HepG2 (cell line): ENCODE results near the gene FEV. TPM values are rescaled to one million over a fixed set of nuclear protein-coding genes. Genes with fewer than 3 reads are reported as not detected.

Experiments
- ATF7 ChIP-seq, 2 experiments: fragments of 450-650 bp in 1 of 2; sonication (generic) in 1 of 2; formaldehyde crosslinking in 1 of 2; IDR thresholded peaks; 2 replicates each; pipeline versions ENCODE4 v1.4.0 to v1.6.1; 2016 to 2020; ENCODE audit warnings: antibody characterized with exemption in 1 of 2, mild to moderate bottlenecking in 1 of 2, missing genetic modification reagents in 1 of 2
- CBX5 ChIP-seq: sonication (generic); formaldehyde crosslinking; IDR thresholded peaks from 2 replicates; pipeline ENCODE4 v1.4.0; 2020; ENCODE audit warnings: missing genetic modification reagents, borderline replicate concordance
- ESRRA ChIP-seq: sonication (generic); formaldehyde crosslinking; IDR thresholded peaks from 2 replicates; pipeline ENCODE4 v1.5.1; 2020; ENCODE audit warnings: mild to moderate bottlenecking, low read depth, missing genetic modification reagents
- GATAD2A ChIP-seq: IDR thresholded peaks from 2 replicates; pipeline ENCODE4 v1.6.1; 2016
- GTF3A ChIP-seq: sonication (generic); formaldehyde crosslinking; conservative IDR thresholded peaks from 2 replicates; pipeline ENCODE4 v1.4.0; 2020; ENCODE audit warnings: mild to moderate bottlenecking, missing genetic modification reagents
- PTBP1 ChIP-seq: fragments of 200-400 bp; formaldehyde crosslinking; IDR thresholded peaks from 2 replicates; pipeline ENCODE4 v1.6.1; 2018; ENCODE audit warnings: low read length, low read depth; ENCODE audit not compliant: poor library complexity, severe bottlenecking
- SATB2 ChIP-seq: sonication (generic); formaldehyde crosslinking; IDR thresholded peaks from 2 replicates; pipeline ENCODE4 v1.5.0; 2020; ENCODE audit warnings: missing genetic modification reagents
- ZBTB3 ChIP-seq: sonication (generic); formaldehyde crosslinking; IDR thresholded peaks from 2 replicates; pipeline ENCODE4 v1.4.0; 2020; ENCODE audit warnings: low read depth, mild to moderate bottlenecking, moderate library complexity, missing genetic modification reagents, borderline replicate concordance
- ZNF205 ChIP-seq: IDR thresholded peaks from 2 replicates; pipeline ENCODE4 v1.6.1; 2018; ENCODE audit warnings: missing biosample characterization, missing genetic modification reagents
- ZNF232 ChIP-seq: sonication (generic); formaldehyde crosslinking; IDR thresholded peaks from 2 replicates; pipeline ENCODE4 v1.4.0; 2020; ENCODE audit warnings: missing genetic modification reagents, borderline replicate concordance
- ZNF570 ChIP-seq: sonication (generic); formaldehyde crosslinking; IDR thresholded peaks from 2 replicates; pipeline ENCODE4 v1.4.0; 2020; ENCODE audit warnings: mild to moderate bottlenecking, missing genetic modification reagents, borderline replicate concordance
- ZNF773 ChIP-seq: sonication (generic); formaldehyde crosslinking; IDR thresholded peaks from 2 replicates; pipeline ENCODE4 v1.4.0; 2020; ENCODE audit warnings: missing genetic modification reagents, borderline replicate concordance
- polyA plus RNA-seq, 8 experiments: library from polyadenylated mRNA; depleted of rRNA in 3 of 8; stranded (reverse) in 7 of 8; unstranded in 1 of 8; fragments of >200 nt; fragmentation: Illumina TruSeq in 4 of 8; extraction: Trizol in 4 of 8; gene quantifications; 2 replicates each; pipeline versions ENCODE4 v1.2.1 to v1.2.3, GENCODE V29; 2011 to 2016; ENCODE audit warnings: low read depth in 4 of 8, missing spikeins in 1 of 8, mixed read lengths in 1 of 8; ENCODE audit not compliant: insufficient read depth in 1 of 8
- total RNA-seq, 5 experiments: library from RNA; depleted of rRNA; stranded (reverse); fragments of >200 nt; fragmentation: Illumina TruSeq; extraction: Trizol; gene quantifications; 2 replicates each; pipeline ENCODE4 v1.2.3, GENCODE V29; 2016; ENCODE audit warnings: low read depth in 1 of 5
- TF ChIP-seq, protein P1 (sequence below): sonication (generic); formaldehyde crosslinking; IDR thresholded peaks from one replicate; pipeline ENCODE4 v1.5.1; 2020; ENCODE audit warnings: mild to moderate bottlenecking, missing genetic modification reagents; ENCODE audit errors: not compliant biosample characterization
- TF ChIP-seq, protein P2 (sequence below): sonication (generic); formaldehyde crosslinking; IDR thresholded peaks from 2 replicates; pipeline ENCODE4 v1.4.0; 2020; ENCODE audit warnings: missing genetic modification reagents, borderline replicate concordance
- TF ChIP-seq, protein P3 (sequence below), 2 experiments: sonication (generic) in 1 of 2; formaldehyde crosslinking in 1 of 2; IDR thresholded peaks; 2 replicates each; pipeline versions ENCODE4 v1.4.0 to v1.6.1; 2018 to 2020; ENCODE audit warnings: missing genetic modification reagents in 2 of 2, borderline replicate concordance in 1 of 2, low read depth in 1 of 2, mild to moderate bottlenecking in 1 of 2, missing biosample characterization in 1 of 2

Gene FEV
- total and polyA plus RNA-seq, 2 of the 13 experiments (the other 11 are each of a cell fraction or from before 2014, with no cell fraction given) = not detected

DNA sequence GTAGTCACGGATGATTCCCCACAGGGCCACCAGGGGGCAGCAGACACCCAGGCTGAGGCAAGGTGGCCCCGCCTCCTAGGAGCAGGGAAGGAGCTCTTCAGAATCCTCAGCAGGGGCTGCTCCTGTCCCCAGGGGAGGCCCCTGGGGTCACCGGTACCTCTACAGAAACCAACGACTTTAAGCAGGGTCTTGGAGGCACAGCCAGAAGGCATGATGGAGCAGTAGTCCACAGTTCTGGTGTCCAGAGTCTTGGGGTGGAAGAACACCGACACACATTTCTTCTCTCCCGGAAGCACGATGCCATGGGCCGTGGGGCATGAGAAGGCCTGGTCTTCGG is 44.8 kb upstream of the FEV start (continued):
- TF ChIP-seq ZBTB3 (CRISPR knock-in tag) (no peak), GTF3A (0 out of 2 replicates have a peak, but pooled peaks have one; percentile 92), ZNF205 (CRISPR knock-in tag) (no peak), ESRRA (no peak), ATF7 (IDR thresholded peaks at IDR 0.05) (no peak), ATF7 (CRISPR knock-in tag; IDR thresholded peaks at IDR 0.05) (no peak), SATB2 (CRISPR knock-in tag) (no peak), ZNF232 (CRISPR knock-in tag) (no peak), CBX5 (no peak), ZNF773 (CRISPR knock-in tag) (no peak), PTBP1 (no peak), ZNF570 (CRISPR knock-in tag) (no peak), GATAD2A (peak; percentile 37; the same call in 1 of the 2 replicates)
- TF ChIP-seq, protein P1, sequence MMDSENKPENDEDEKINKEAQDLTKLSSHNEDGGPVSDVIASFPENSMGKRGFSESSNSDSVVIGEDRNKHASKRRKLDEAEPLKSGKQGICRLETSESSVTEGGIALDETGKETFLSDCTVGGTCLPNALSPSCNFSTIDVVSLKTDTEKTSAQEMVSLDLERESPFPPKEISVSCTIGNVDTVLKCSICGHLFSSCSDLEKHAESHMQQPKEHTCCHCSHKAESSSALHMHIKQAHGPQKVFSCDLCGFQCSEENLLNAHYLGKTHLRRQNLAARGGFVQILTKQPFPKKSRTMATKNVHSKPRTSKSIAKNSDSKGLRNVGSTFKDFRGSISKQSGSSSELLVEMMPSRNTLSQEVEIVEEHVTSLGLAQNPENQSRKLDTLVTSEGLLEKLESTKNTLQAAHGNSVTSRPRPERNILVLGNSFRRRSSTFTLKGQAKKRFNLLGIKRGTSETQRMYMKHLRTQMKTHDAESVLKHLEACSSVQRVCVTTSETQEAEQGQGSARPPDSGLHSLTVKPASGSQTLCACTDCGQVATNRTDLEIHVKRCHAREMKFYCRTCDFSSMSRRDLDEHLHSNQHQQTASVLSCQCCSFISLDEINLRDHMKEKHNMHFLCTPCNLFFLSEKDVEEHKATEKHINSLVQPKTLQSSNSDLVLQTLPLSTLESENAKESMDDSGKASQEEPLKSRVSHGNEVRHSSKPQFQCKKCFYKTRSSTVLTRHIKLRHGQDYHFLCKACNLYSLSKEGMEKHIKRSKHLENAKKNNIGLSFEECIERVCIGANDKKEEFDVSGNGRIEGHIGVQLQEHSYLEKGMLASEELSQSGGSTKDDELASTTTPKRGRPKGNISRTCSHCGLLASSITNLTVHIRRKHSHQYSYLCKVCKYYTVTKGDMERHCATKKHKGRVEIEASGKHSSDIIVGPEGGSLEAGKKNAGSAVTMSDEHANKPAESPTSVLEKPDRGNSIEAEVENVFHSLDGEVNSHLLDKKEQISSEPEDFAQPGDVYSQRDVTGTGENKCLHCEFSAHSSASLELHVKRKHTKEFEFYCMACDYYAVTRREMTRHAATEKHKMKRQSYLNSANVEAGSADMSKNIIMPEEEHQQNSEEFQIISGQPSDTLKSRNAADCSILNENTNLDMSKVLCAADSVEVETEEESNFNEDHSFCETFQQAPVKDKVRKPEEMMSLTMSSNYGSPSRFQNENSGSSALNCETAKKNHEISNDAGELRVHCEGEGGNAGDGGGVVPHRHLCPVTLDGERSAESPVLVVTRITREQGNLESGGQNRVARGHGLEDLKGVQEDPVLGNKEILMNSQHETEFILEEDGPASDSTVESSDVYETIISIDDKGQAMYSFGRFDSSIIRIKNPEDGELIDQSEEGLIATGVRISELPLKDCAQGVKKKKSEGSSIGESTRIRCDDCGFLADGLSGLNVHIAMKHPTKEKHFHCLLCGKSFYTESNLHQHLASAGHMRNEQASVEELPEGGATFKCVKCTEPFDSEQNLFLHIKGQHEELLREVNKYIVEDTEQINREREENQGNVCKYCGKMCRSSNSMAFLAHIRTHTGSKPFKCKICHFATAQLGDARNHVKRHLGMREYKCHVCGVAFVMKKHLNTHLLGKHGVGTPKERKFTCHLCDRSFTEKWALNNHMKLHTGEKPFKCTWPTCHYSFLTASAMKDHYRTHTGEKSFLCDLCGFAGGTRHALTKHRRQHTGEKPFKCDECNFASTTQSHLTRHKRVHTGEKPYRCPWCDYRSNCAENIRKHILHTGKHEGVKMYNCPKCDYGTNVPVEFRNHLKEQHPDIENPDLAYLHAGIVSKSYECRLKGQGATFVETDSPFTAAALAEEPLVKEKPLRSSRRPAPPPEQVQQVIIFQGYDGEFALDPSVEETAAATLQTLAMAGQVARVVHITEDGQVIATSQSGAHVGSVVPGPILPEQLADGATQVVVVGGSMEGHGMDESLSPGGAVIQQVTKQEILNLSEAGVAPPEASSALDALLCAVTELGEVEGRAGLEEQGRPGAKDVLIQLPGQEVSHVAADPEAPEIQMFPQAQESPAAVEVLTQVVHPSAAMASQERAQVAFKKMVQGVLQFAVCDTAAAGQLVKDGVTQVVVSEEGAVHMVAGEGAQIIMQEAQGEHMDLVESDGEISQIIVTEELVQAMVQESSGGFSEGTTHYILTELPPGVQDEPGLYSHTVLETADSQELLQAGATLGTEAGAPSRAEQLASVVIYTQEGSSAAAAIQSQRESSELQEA = peak; percentile 58
- TF ChIP-seq, protein P2, sequence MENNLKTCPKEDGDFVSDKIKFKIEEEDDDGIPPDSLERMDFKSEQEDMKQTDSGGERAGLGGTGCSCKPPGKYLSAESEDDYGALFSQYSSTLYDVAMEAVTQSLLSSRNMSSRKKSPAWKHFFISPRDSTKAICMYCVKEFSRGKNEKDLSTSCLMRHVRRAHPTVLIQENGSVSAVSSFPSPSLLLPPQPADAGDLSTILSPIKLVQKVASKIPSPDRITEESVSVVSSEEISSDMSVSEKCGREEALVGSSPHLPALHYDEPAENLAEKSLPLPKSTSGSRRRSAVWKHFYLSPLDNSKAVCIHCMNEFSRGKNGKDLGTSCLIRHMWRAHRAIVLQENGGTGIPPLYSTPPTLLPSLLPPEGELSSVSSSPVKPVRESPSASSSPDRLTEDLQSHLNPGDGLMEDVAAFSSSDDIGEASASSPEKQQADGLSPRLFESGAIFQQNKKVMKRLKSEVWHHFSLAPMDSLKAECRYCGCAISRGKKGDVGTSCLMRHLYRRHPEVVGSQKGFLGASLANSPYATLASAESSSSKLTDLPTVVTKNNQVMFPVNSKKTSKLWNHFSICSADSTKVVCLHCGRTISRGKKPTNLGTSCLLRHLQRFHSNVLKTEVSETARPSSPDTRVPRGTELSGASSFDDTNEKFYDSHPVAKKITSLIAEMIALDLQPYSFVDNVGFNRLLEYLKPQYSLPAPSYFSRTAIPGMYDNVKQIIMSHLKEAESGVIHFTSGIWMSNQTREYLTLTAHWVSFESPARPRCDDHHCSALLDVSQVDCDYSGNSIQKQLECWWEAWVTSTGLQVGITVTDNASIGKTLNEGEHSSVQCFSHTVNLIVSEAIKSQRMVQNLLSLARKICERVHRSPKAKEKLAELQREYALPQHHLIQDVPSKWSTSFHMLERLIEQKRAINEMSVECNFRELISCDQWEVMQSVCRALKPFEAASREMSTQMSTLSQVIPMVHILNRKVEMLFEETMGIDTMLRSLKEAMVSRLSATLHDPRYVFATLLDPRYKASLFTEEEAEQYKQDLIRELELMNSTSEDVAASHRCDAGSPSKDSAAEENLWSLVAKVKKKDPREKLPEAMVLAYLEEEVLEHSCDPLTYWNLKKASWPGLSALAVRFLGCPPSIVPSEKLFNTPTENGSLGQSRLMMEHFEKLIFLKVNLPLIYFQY (CRISPR knock-in tag) = 0 out of 2 replicates have a peak, but pooled peaks have one; percentile 40
- TF ChIP-seq, protein P3, sequence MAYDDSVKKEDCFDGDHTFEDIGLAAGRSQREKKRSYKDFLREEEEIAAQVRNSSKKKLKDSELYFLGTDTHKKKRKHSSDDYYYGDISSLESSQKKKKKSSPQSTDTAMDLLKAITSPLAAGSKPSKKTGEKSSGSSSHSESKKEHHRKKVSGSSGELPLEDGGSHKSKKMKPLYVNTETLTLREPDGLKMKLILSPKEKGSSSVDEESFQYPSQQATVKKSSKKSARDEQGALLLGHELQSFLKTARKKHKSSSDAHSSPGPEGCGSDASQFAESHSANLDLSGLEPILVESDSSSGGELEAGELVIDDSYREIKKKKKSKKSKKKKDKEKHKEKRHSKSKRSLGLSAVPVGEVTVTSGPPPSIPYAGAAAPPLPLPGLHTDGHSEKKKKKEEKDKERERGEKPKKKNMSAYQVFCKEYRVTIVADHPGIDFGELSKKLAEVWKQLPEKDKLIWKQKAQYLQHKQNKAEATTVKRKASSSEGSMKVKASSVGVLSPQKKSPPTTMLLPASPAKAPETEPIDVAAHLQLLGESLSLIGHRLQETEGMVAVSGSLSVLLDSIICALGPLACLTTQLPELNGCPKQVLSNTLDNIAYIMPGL (CRISPR knock-in tag; IDR thresholded peaks at IDR 0.05; ENCODE audit: borderline replicate concordance in 1 of 2, low read depth in 1 of 2) = peak in 1 of 2 experiments; percentile 62; a peak in 1 of 4 replicates
